Transverse colon (tissue), 4 donors: ENCODE measurements around the gene PCNX2.

Experiments used
- CTCF ChIP-seq, 5 experiments: fragments of 200-600 bp in 3 of 5; fragments of 450-650 bp in 2 of 5; sonication (generic) in 3 of 5; IDR thresholded peaks; 1 replicate in 2 of 5; 2 replicates in 3 of 5; pipeline ENCODE4 v1.5.1; 2016 to 2017; ENCODE audit warnings: antibody characterized with exemption in 5 of 5, inconsistent platforms in 3 of 5, mild to moderate bottlenecking in 2 of 5, moderate library complexity in 1 of 5
- POLR2AphosphoS5 ChIP-seq, 3 donors: sonication (generic); formaldehyde crosslinking; IDR thresholded peaks; one replicate each; pipeline ENCODE4 v1.6.1; 2016; ENCODE audit warnings: antibody characterized with exemption in 3 of 3

GRCh38 chr1:233163696-233164095 is 131.8 kb downstream of the PCNX2 start:
- TF ChIP-seq CTCF (IDR thresholded peaks at IDR 0.05) = no peak
- no peak for TF ChIP-seq POLR2AphosphoS5 (IDR thresholded peaks at IDR 0.05)
